ENCODE measurements around the gene M6PR.

The M6PR gene

GRCh38 chr12:8949342-8950220 lies at the start of gene M6PR:
TSS of gene M6PR (minus strand) at chr12:8949645. CDS start at chr12:8946404, 3,241 bp downstream.
- peak; percentile 62 to 68 for DNase-seq (ENCODE audit: low read depth in 2 of 2)

DNA sequence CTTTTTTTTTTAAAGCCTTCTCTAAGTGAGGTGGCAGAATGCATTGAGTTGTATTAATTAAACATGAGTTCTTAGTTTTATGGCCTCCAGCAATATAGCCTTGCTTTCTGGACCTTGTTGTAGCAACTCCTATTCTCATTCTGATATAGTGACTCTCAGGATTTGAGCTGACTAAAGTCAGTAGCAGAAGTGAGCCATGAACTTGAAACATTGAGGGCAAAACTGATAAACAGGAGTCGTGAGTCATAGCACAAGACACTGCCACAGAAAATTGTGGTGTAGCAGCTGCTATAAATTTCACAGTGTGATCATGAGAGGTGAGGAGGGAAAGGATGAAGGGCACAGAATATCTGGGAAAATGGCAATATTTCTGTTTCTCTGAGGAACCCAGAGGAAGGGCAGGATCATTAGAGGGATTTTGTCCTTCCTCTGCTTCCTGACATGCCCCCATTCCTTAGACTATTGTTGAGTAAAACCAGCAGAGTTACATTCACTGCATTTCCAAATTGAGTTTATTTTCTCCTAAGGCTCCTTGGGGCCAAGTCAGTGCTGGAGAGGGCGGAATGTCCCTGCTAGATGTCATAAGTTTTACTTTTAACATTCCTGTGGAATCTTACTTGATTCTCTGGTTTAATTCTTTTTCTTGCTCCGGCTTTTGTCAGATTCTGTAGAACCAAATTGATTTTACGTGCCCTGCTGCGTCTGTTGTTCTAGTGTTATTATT lies 47.4 kb upstream of the M6PR start:
- DNase-seq (ENCODE audit: low read depth in 2 of 2): no peak

DNA sequence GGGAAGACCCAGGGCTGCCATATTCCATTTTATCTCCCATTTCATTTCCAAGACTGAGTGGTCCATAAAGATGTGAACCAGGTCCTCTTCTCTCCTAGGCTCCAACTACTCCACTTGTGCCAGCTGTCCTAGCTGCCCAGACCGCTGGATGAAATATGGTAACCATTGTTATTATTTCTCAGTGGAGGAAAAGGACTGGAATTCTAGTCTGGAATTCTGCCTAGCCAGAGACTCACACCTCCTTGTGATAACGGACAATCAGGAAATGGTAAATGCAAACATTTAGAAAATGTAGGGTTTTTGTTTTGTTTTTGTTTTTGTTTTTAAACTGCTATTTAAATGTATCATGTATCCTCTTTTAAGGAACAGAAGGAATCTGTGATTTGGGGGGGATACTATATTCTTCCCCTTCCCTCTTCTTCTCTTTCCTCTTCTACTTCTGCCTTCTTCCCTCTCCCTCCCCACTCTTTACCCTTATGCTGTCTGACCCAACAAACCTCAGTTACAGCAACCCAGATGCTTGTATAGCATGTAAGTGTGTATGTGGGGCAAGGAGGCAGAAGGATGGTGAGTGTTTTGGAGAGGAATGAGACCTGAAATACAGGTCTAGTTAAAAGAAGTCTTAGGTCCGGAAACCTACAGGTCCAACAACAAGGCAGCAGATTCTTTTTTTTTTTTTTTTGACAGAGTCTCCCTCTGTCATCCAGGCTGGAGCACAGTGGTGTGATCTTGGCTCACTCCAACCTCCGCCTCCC lies 45.8 kb upstream of the M6PR start:
- no peak for DNase-seq (ENCODE audit: low read depth in 2 of 2)

GRCh38 chr12:8993827-8994226 lies 44.4 kb upstream of the M6PR start:
- DNase-seq (ENCODE audit: low read depth in 2 of 2): no peak

GRCh38 chr12:8991371-8992345 lies 42.2 kb upstream of the M6PR start:
- no peak for DNase-seq (ENCODE audit: low read depth in 2 of 2)

- DNase-seq (ENCODE audit: low read depth in 2 of 2): no peak
Measured at GRCh38 chr12:8989413-8989812, 40.0 kb upstream of the M6PR start, which contains the start of gene KLRG1. TSS of gene KLRG1 (plus strand) at chr12:8989546. CDS start at chr12:8989636, 90 bp downstream.

DNA sequence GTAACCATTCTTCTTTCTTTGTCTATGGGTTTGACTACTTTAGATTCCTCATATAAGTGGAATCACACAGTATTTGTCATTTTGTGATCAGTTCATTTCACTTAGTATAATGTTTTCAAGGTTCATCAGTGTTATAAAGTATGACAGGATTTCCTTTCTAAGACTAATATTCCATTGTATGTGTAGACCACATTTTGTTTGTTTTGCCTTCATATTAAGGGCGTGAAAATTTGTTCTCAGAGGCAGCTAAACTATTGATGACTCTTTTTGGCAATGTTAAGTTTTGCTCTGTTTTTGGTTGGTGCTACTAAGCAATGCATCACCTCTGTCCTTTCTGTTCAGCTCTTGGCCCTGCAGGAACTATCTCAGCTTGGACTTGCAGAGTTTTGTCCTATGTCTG lies 38.2 kb upstream of the M6PR start:
- no peak for DNase-seq (ENCODE audit: low read depth in 2 of 2)

GRCh38 chr12:8987163-8987562 lies 37.7 kb upstream of the M6PR start:
- no peak for DNase-seq (ENCODE audit: low read depth in 2 of 2)

GRCh38 chr12:8985213-8985754 lies 35.8 kb upstream of the M6PR start:
- no peak for DNase-seq (ENCODE audit: low read depth in 2 of 2)

DNA sequence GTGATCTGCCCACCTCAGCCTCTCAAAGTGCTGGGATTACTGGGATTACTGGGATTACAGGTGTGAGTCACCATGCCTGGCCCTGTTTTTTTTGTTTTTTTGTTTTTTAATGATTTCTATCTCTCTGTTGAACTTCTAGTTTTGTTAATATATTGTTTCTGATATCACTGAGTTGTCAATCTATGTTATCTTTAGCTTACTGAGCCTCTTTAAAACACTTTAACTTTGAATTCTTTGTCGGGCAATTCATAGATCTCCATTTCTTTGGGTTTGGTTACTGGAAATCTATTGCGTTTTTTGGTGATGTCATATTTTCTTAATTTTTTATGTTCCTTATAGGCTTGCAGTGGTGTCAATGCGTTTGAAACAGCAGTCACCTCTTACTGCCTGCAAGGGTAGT lies 30.7 kb upstream of the M6PR start:
- no peak for DNase-seq (ENCODE audit: low read depth in 2 of 2)

DNA sequence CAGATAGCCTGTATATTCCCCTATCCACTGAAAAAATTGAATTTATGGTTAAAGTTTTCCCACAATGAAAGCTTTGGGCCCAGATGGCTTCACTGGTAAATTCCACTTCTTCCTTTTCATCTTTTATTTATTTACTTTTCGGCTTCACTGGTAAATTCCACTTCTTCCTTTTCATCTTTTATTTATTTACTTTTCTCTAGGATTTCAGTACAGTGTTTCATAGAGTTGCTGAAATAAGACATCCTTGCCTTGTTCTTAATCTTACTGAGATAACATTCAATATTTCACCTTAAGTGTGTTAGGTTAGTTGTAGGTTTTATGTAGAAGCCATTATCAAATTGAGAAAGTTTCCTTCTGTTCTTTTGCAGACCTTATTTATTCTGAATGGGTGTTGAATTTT lies 21.0 kb upstream of the M6PR start:
- DNase-seq (ENCODE audit: low read depth in 2 of 2): no peak

GRCh38 chr12:8969861-8970411 lies 20.5 kb upstream of the M6PR start:
- DNase-seq (ENCODE audit: low read depth in 2 of 2): no peak

DNA sequence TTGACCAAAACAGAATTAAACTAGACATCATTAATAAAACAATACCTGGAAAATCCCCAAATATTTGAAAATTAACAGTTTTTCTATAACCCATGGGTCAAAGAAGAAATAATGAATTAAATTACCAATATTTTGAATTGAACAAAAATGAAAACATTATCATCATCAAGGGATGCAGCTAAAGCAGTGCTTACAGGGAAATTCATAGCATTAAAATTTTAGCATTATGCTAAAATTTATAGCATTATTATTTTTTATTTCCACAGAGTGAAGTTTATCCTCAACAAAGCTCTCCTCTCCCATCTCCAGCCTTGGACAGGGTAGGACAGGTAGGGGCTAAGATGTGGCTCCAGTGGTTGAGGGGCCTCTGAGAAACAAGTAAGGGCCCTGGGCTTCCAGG lies 19.3 kb upstream of the M6PR start:
- DNase-seq (ENCODE audit: low read depth in 2 of 2): no peak

GRCh38 chr12:8960176-8960575 lies 10.7 kb upstream of the M6PR start:
- no peak for DNase-seq (ENCODE audit: low read depth in 2 of 2)

DNA sequence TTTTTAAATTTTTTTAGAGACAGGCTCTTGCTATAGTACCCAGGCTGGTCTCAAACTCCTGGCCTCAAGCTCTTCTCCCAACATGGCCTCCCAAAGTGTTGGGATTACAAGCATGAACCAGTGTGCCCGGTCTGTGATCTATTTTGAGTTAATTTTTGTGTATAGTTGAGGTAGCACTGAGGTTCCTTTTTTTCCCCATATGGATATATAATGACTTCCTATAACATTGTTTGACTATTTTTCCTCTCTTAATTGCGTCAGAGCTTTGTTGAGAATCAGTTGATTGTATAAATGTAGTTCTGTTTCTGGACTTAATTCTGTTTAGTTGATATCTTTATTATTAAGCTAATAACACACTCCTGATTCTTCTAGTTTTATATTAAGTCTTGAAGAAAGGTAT lies 8.6 kb upstream of the M6PR start:
- no peak for DNase-seq (ENCODE audit: low read depth in 2 of 2)

DNA sequence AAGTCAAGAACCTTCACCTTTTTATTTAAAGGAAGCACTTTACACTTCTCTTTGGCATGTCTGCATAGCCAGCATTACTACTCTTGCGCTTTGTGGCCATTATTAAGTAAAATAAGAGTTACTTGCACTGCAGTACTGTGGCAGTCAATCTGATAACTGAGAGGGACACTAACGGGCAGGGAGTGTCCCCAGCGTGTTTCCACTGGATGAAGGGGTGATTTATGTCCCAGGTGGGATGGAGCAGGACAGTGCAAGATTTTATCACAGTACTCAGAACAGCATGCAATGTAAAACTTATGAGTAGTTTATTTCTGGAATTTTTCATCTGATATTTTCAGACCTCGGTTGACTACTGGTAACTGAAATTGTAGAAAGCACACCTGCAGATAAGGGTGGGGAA lies 8.1 kb upstream of the M6PR start:
- DNase-seq (ENCODE audit: low read depth in 2 of 2): no peak

DNA sequence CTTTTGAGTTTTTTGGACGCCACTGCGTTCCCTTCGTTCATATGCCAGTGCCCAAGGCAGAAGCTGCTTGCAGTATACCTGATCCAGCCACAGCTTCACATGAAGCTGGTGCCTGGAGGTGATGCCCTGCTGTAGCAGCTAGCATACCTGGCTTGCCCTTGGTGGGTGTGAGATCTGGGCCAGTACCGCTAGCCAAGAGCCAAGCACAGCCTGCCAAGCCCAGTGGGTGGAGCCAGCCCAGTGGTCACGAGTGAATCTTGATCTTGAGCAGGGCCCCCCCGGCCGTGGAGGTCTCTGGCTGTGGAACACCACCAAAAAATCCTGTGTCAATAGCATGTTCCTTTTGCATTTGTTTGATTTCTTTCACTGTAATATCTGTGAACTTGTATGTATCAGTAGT lies 7.3 kb upstream of the M6PR start:
- DNase-seq (ENCODE audit: low read depth in 2 of 2): no peak

- DNase-seq (ENCODE audit: low read depth in 2 of 2): no peak
Measured at GRCh38 chr12:8956073-8956472, 6.6 kb upstream of the M6PR start.

DNA sequence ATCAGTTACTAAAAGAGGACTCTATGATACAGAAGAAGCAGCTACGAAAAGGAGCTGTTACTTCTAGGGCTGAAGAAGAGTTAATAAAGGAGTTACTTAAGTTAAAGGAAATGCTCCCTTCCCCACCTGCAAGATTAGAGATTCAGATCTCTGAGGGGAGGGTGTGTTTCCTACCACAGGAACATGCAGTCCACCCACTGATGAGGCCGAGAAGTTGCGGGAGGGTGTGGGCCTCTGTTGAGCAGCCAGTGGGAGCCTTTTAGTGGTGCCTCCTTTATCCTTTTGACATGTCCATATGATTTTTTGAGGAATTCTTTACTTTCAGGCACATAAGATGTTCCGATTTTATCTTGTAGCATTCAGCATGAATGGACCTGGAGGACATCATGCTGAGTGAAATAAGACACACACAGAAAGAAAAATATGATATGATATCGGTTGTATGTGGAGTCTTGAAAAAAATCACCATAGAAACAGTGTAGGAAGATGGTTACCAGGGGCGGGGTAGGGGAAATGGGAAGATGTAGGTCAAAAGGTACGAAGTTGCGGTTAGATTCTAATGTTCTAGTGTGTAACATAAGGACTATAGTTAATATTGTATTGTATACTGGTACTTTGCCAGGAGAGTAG lies 4.4 kb upstream of the M6PR start:
- no peak for DNase-seq (ENCODE audit: low read depth in 2 of 2)

- DNase-seq (ENCODE audit: low read depth in 2 of 2): no peak
Measured at GRCh38 chr12:8951744-8952143, 2.3 kb upstream of the M6PR start.

Measured in stimulated activated CD4-positive, alpha-beta T cell treated with anti-CD3 and anti-CD28 coated beads, Interleukin-1b, Interleukin-23, amount 100 ng/mL, for 1 hour (primary cell).